HepG2 (cell line): Measurements from ENCODE around the gene RBM28. TPM values are rescaled to one million over a fixed set of nuclear protein-coding genes. Genes with fewer than 3 reads are reported as not detected.

Experiments
- CBX5 ChIP-seq: sonication (generic); formaldehyde crosslinking; IDR thresholded peaks from 2 replicates; pipeline ENCODE4 v1.4.0; 2020; ENCODE audit warnings: missing genetic modification reagents, borderline replicate concordance
- EEA1 ChIP-seq: sonication (generic); formaldehyde crosslinking; IDR thresholded peaks from 2 replicates; pipeline ENCODE4 v1.5.1; 2020; ENCODE audit warnings: mild to moderate bottlenecking, missing genetic modification reagents, borderline replicate concordance
- HDAC6 ChIP-seq: fragments of 200-600 bp; sonication (generic); IDR thresholded peaks from 2 replicates; pipeline ENCODE4 v1.7.0; 2017; ENCODE audit warnings: mild to moderate bottlenecking, antibody characterized with exemption, low read length, low read depth
- HNRNPK ChIP-seq: fragments of 200-400 bp; formaldehyde crosslinking; IDR thresholded peaks from 2 replicates; pipeline ENCODE4 v1.6.1; 2018; ENCODE audit warnings: low read length, low read depth, moderate library complexity, mild to moderate bottlenecking; ENCODE audit not compliant: poor library complexity, severe bottlenecking
- IRF2 ChIP-seq: IDR thresholded peaks from 2 replicates; pipeline ENCODE4 v1.6.1; 2018; ENCODE audit warnings: missing genetic modification reagents, missing compliant biosample characterization
- JUN ChIP-seq: sonication (generic); formaldehyde crosslinking; IDR thresholded peaks from 2 replicates; pipeline ENCODE4 v1.4.0; 2020; ENCODE audit warnings: mild to moderate bottlenecking, missing genetic modification reagents
- MAZ ChIP-seq, 2 experiments: sonication (generic) in 1 of 2; formaldehyde crosslinking in 1 of 2; IDR thresholded peaks; 2 replicates each; pipeline versions ENCODE4 v1.5.0 to v1.6.1; 2012 to 2020; ENCODE audit warnings: low read depth in 2 of 2, mild to moderate bottlenecking in 2 of 2, borderline replicate concordance in 1 of 2, improper control_type of control experiment in 1 of 2, low read length in 1 of 2, missing genetic modification reagents in 1 of 2, moderate library complexity in 1 of 2
- NR2F2 ChIP-seq: IDR thresholded peaks from 2 replicates; pipeline ENCODE4 v1.6.1; 2012; ENCODE audit warnings: low read depth, inconsistent platforms, borderline replicate concordance
- PCBP2 ChIP-seq: fragments of 200-400 bp; formaldehyde crosslinking; optimal IDR thresholded peaks from 2 replicates; pipeline ENCODE3; 2018; ENCODE audit warnings: low read length, low read depth; ENCODE audit not compliant: poor library complexity, severe bottlenecking
- RFX3 ChIP-seq: IDR thresholded peaks from 2 replicates; pipeline ENCODE4 v1.6.1; 2016; ENCODE audit warnings: missing biosample characterization, missing genetic modification reagents
- SIX4 ChIP-seq: sonication (generic); formaldehyde crosslinking; IDR thresholded peaks from 2 replicates; pipeline ENCODE4 v1.4.0; 2020; ENCODE audit warnings: missing genetic modification reagents
- SKI ChIP-seq: fragments of 450-650 bp; IDR thresholded peaks from one replicate; pipeline ENCODE4 v1.6.1; 2018; ENCODE audit warnings: mild to moderate bottlenecking; ENCODE audit not compliant: partially characterized antibody
- SP1 ChIP-seq, 2 experiments: fragments of 450-650 bp in 1 of 2; sonication (generic) in 1 of 2; formaldehyde crosslinking in 1 of 2; IDR thresholded peaks; 2 replicates each; pipeline versions ENCODE4 v1.4.0 to v1.6.1; 2016 to 2020; ENCODE audit warnings: missing genetic modification reagents in 1 of 2
- SP140L ChIP-seq: sonication (generic); formaldehyde crosslinking; IDR thresholded peaks from 2 replicates; pipeline ENCODE4 v1.4.0; 2020; ENCODE audit warnings: missing genetic modification reagents, borderline replicate concordance
- TAF1 ChIP-seq: sonication (generic); formaldehyde crosslinking; IDR thresholded peaks from 2 replicates; pipeline ENCODE4 v1.4.0; 2020; ENCODE audit warnings: missing genetic modification reagents
- YY1 ChIP-seq: IDR thresholded peaks from 2 replicates; pipeline ENCODE4 v1.6.1; 2011; ENCODE audit warnings: low read length, low read depth, moderate library complexity, mild to moderate bottlenecking; ENCODE audit not compliant: insufficient read depth, insufficient replicate concordance
- ZNF234 ChIP-seq: sonication (generic); formaldehyde crosslinking; conservative IDR thresholded peaks from 2 replicates; pipeline ENCODE4 v1.5.1; 2020; ENCODE audit warnings: mild to moderate bottlenecking, missing genetic modification reagents
- ZNF781 ChIP-seq: sonication (generic); formaldehyde crosslinking; IDR thresholded peaks from 2 replicates; pipeline ENCODE4 v1.5.1; 2020; ENCODE audit warnings: borderline replicate concordance, mild to moderate bottlenecking, missing genetic modification reagents; ENCODE audit errors: not compliant biosample characterization
- ZNF788 ChIP-seq: sonication (generic); formaldehyde crosslinking; IDR thresholded peaks from 2 replicates; pipeline ENCODE4 v1.5.0; 2020; ENCODE audit warnings: mild to moderate bottlenecking, missing genetic modification reagents, borderline replicate concordance
- ZSCAN29 ChIP-seq: sonication (generic); formaldehyde crosslinking; conservative IDR thresholded peaks from 2 replicates; pipeline ENCODE4 v1.4.0; 2020; ENCODE audit warnings: mild to moderate bottlenecking, missing genetic modification reagents
- polyA plus RNA-seq, 8 experiments: library from polyadenylated mRNA; depleted of rRNA in 3 of 8; stranded (reverse) in 7 of 8; unstranded in 1 of 8; fragments of >200 nt; fragmentation: Illumina TruSeq in 4 of 8; extraction: Trizol in 4 of 8; gene quantifications; 2 replicates each; pipeline versions ENCODE4 v1.2.1 to v1.2.3, GENCODE V29; 2011 to 2016; ENCODE audit warnings: low read depth in 4 of 8, missing spikeins in 1 of 8, mixed read lengths in 1 of 8; ENCODE audit not compliant: insufficient read depth in 1 of 8
- total RNA-seq, 5 experiments: library from RNA; depleted of rRNA; stranded (reverse); fragments of >200 nt; fragmentation: Illumina TruSeq; extraction: Trizol; gene quantifications; 2 replicates each; pipeline ENCODE4 v1.2.3, GENCODE V29; 2016; ENCODE audit warnings: low read depth in 1 of 5
- TF ChIP-seq, protein P1 (sequence below): sonication (generic); formaldehyde crosslinking; IDR thresholded peaks from 2 replicates; pipeline ENCODE4 v1.5.0; 2020; ENCODE audit warnings: missing genetic modification reagents, mild to moderate bottlenecking, borderline replicate concordance
- TF ChIP-seq, protein P2 (sequence below): sonication (generic); formaldehyde crosslinking; IDR thresholded peaks from 2 replicates; pipeline ENCODE4 v1.5.1; 2020; ENCODE audit warnings: mild to moderate bottlenecking, missing genetic modification reagents, moderate library complexity
- TF ChIP-seq, protein P3 (sequence below): IDR thresholded peaks from 2 replicates; pipeline ENCODE4 v1.6.1; 2016

RBM28 gene
- total and polyA plus RNA-seq, 2 of the 13 experiments (the other 11 are each of a cell fraction or from before 2014, with no cell fraction given), result 20.5 to 49.0 TPM

DNA sequence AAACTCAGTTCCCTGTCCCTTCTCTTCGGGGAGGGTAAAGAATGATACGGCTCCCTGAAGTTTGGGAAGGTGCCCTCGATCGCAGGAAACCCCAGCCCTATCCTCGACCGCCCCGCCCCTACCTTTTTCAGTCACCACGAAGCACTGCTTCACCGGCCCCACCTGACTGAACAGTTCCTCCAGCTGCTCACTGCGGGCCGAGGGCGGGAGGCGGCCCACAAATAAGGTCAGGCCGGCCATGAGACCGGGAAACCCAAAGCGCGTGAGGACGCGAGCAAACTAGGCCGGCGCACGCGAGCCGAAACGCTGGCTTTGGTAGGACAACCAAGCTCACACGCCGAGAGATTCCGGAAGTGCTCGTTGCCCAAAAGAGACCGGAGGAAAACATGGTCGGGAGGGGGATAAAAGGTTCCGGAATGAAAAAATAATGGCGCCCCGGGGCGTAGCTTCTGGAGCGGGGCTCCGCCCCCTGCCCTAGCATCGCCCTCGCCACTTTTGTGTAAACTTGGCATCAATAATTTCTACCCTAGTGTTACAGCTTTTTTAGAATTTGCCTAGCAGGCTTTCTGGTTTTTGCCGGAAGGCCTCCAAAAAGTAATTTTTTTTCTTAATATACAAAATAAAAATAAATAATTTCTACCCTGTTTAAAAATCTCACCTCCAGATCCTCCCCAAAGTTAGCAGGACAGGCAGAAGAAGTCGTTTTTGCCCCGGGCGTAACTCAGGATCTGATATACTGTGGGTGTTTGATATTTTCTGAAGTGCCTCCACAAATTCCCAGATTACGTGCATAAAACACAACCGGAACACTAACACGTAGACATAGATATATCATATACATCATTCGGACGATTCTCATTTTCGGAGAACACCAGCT is at the start of gene RBM28 (continued):
- TF ChIP-seq MAZ (IDR thresholded peaks at IDR 0.05; ENCODE audit: borderline replicate concordance, low read depth, low read length) (peak; percentile 56; the same call in 1 of the 2 replicates), MAZ (CRISPR knock-in tag; IDR thresholded peaks at IDR 0.05; ENCODE audit: low read depth) (peak; percentile 93), SIX4 (peak; percentile 87), CBX5 (CRISPR knock-in tag) (peak; percentile 99; the same call in 1 of the 2 replicates), SP140L (CRISPR knock-in tag) (peak; percentile 99; the same call in 1 of the 2 replicates), JUN (CRISPR knock-in tag) (peak; percentile 91; the same call in 1 of the 2 replicates), ZNF781 (peak; percentile 99), TAF1 (CRISPR knock-in tag) (peak; percentile 93), SP1 (IDR thresholded peaks at IDR 0.05) (no peak), SP1 (CRISPR knock-in tag; IDR thresholded peaks at IDR 0.05) (peak; percentile 84), NR2F2 (peak; percentile 52; the same call in 1 of the 2 replicates), HDAC6 (no peak), HNRNPK (peak; percentile 15), ZNF788 (CRISPR knock-in tag) (peak; percentile 99), SKI (peak; percentile 39), IRF2 (CRISPR knock-in tag) (peak; percentile 95), ZSCAN29 (CRISPR knock-in tag) (no peak; the same call in 1 of the 2 replicates), PCBP2 (no peak), EEA1 (CRISPR knock-in tag) (peak; percentile 85; the same call in 1 of the 2 replicates), RFX3 (peak; percentile 43; the same call in 1 of the 2 replicates), YY1 (peak; percentile 95), ZNF234 (peak; percentile 95)
- TF ChIP-seq, protein P1, sequence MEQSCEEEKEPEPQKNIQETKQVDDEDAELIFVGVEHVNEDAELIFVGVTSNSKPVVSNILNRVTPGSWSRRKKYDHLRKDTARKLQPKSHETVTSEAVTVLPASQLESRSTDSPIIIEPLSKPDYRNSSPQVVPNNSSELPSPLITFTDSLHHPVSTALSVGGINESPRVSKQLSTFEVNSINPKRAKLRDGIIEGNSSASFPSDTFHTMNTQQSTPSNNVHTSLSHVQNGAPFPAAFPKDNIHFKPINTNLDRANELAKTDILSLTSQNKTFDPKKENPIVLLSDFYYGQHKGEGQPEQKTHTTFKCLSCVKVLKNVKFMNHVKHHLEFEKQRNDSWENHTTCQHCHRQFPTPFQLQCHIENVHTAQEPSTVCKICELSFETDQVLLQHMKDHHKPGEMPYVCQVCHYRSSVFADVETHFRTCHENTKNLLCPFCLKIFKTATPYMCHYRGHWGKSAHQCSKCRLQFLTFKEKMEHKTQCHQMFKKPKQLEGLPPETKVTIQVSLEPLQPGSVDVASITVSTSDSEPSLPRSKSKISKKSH (CRISPR knock-in tag), result peak; percentile 100
- TF ChIP-seq, protein P2, sequence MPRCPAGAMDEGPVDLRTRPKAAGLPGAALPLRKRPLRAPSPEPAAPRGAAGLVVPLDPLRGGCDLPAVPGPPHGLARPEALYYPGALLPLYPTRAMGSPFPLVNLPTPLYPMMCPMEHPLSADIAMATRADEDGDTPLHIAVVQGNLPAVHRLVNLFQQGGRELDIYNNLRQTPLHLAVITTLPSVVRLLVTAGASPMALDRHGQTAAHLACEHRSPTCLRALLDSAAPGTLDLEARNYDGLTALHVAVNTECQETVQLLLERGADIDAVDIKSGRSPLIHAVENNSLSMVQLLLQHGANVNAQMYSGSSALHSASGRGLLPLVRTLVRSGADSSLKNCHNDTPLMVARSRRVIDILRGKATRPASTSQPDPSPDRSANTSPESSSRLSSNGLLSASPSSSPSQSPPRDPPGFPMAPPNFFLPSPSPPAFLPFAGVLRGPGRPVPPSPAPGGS (CRISPR knock-in tag), result peak; percentile 99
- TF ChIP-seq, protein P3, sequence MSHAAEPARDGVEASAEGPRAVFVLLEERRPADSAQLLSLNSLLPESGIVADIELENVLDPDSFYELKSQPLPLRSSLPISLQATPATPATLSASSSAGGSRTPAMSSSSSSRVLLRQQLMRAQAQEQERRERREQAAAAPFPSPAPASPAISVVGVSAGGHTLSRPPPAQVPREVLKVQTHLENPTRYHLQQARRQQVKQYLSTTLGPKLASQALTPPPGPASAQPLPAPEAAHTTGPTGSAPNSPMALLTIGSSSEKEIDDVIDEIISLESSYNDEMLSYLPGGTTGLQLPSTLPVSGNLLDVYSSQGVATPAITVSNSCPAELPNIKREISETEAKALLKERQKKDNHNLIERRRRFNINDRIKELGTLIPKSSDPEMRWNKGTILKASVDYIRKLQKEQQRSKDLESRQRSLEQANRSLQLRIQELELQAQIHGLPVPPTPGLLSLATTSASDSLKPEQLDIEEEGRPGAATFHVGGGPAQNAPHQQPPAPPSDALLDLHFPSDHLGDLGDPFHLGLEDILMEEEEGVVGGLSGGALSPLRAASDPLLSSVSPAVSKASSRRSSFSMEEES, result peak; percentile 96
